Measurements from ENCODE around the gene PARP12. TPM values are rescaled to one million over a fixed set of nuclear protein-coding genes. Genes with fewer than 3 reads are reported as not detected.

The PARP12 gene
- total RNA-seq, 4 donors from 2014 or later, result 121 to 184 (median 156) TPM

GRCh38 chr7:139992353-139993044, 70.3 kb downstream of the PARP12 start:
- no peak for DNase-seq
- TF ChIP-seq, protein P1, sequence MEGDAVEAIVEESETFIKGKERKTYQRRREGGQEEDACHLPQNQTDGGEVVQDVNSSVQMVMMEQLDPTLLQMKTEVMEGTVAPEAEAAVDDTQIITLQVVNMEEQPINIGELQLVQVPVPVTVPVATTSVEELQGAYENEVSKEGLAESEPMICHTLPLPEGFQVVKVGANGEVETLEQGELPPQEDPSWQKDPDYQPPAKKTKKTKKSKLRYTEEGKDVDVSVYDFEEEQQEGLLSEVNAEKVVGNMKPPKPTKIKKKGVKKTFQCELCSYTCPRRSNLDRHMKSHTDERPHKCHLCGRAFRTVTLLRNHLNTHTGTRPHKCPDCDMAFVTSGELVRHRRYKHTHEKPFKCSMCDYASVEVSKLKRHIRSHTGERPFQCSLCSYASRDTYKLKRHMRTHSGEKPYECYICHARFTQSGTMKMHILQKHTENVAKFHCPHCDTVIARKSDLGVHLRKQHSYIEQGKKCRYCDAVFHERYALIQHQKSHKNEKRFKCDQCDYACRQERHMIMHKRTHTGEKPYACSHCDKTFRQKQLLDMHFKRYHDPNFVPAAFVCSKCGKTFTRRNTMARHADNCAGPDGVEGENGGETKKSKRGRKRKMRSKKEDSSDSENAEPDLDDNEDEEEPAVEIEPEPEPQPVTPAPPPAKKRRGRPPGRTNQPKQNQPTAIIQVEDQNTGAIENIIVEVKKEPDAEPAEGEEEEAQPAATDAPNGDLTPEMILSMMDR (IDR thresholded peaks at IDR 0.05), result no peak
- no peak for TF ChIP-seq POLR2A (IDR thresholded peaks at IDR 0.05)
- no peaks in the 10 kb centered on the region for H3K36me3 ChIP-seq
- H3K27ac ChIP-seq, result no peak overlapping the region
- H3K27me3 ChIP-seq, result no peaks in the 10 kb centered on the region
- no peaks in the 10 kb centered on the region for H3K9me3 ChIP-seq
- H3K4me1 ChIP-seq, result no peaks in the 10 kb centered on the region
- no peak overlapping the region for H3K4me3 ChIP-seq

DNA sequence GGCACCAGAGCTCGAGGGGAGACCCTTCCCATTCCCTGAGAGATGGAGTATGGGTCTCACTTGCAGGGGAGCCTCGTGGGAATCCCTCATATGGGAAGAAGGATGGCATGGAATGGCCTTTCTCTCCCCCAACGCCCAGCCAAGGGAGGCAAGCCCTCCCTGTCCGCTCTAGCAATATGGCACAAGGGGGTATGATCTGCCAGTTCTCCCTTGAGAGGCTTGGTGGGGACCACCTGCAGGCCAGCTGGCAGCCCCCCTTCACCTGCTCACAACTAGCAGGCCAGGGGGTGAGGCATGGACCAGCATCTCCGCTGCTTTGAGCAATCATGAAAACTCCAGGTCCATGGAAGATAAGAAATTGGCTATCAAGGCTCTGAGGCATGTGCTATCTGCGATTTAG, 70.8 kb downstream of the PARP12 start:
- TF ChIP-seq, protein P1 (IDR thresholded peaks at IDR 0.05), result no peak
- no peak for TF ChIP-seq POLR2A (IDR thresholded peaks at IDR 0.05)

GRCh38 chr7:139991269-139991666, 71.5 kb downstream of the PARP12 start:
- H3K9me3 ChIP-seq, result no peaks in the 10 kb centered on the region
- no peaks in the 10 kb centered on the region for H3K36me3 ChIP-seq
- H3K27me3 ChIP-seq, result no peaks in the 10 kb centered on the region
- no peak overlapping the region for H3K4me3 ChIP-seq
- DNase-seq, result no peak
- H3K4me1 ChIP-seq, result no peaks in the 10 kb centered on the region
- TF ChIP-seq, protein P1 (IDR thresholded peaks at IDR 0.05), result no peak
- TF ChIP-seq POLR2A (IDR thresholded peaks at IDR 0.05), result no peak
- no peak overlapping the region for H3K27ac ChIP-seq

More for the DNA sequence above, 70.8 kb downstream of the PARP12 start:
- Histone ChIP-seq H3K27me3 (no peaks in the 10 kb centered on the region), H3K27ac (no peak overlapping the region), H3K36me3 (no peaks in the 10 kb centered on the region), H3K4me1 (no peaks in the 10 kb centered on the region), H3K9me3 (no peaks in the 10 kb centered on the region), H3K4me3 (no peak overlapping the region)
- DNase-seq, result no peak

DNA sequence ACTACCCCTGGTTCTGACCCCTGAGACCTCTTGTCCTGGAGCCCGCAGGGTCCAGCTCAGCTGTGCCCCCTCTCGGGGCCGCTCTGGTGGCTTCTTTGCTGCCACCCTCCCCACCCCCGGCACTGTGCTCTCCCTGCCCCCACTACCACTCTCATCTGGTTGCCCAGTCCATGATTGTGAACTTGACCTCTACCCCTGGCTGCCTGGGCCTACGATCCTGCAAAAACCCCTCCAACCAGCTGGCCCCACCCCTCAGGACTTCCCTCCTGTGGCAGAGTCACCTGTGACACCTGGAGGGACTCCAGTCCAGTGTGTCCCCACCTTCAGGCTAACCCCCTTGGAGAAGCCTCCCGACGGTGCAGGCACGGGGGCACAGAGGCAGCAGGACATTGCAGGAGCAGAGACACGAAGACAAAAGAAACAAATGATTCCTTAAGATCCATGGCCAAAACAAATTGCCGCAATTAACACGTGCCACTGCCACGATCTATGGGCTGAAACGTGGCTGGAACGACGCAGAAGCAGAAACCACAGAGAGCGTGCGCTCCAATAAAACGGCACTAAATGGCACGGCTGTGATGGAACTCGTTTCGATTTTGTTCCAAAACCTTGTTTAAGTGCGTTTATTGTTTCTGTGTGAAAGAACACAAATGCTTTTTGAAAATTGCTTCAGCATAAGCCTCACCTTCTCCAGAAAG, 72.0 kb downstream of the PARP12 start:
- no peak for TF ChIP-seq POLR2A (IDR thresholded peaks at IDR 0.05)
- TF ChIP-seq, protein P1 (IDR thresholded peaks at IDR 0.05), result no peak
- Histone ChIP-seq H3K9me3 (no peaks in the 10 kb centered on the region), H3K27me3 (no peaks in the 10 kb centered on the region), H3K36me3 (no peaks in the 10 kb centered on the region), H3K27ac (no peak overlapping the region), H3K4me3 (no peak overlapping the region), H3K4me1 (no peaks in the 10 kb centered on the region)
- DNase-seq, result no peak

GRCh38 chr7:139990142-139990535, 72.6 kb downstream of the PARP12 start:
- Histone ChIP-seq H3K27ac (no peak overlapping the region), H3K36me3 (no peaks in the 10 kb centered on the region), H3K9me3 (no peaks in the 10 kb centered on the region), H3K4me3 (no peak overlapping the region), H3K27me3 (no peaks in the 10 kb centered on the region), H3K4me1 (no peaks in the 10 kb centered on the region)
- no peak for DNase-seq
- TF ChIP-seq, protein P1 (IDR thresholded peaks at IDR 0.05), result no peak
- TF ChIP-seq POLR2A (IDR thresholded peaks at IDR 0.05), result no peak
